ENCODE measurements around the gene PACC1.

The PACC1 gene

GRCh38 chr1:212414328-212415106 lies at the start of gene PACC1:
PACC1 (minus strand) TSS chr1:212414886; CDS start chr1:212414757, 129 bp downstream.
- DNase-seq (ENCODE audit: low spot score) = peak; percentile 92
- Mint-ChIP-seq H3K27me3 (ENCODE audit: low read depth) (no peaks in the 10 kb centered on the region), H3K4me3 (peak within 1 kb of the TSS; percentile 89), H3K36me3 (ENCODE audit: low read depth) (peaks cover 18% of the 10 kb centered on the region), H3K9me3 (no peaks in the 10 kb centered on the region), H3K27ac (peak within 1 kb of the TSS; percentile 89), H3K4me1 (ENCODE audit: low read depth) (peaks cover 22% of the 10 kb centered on the region)

GRCh38 chr1:212463565-212464285 lies 49.0 kb upstream of the PACC1 start:
- Mint-ChIP-seq H3K9me3 (no peaks in the 10 kb centered on the region), H3K36me3 (ENCODE audit: low read depth) (no peaks in the 10 kb centered on the region), H3K4me3 (no peak overlapping the region), H3K4me1 (ENCODE audit: low read depth) (no peaks in the 10 kb centered on the region), H3K27me3 (ENCODE audit: low read depth) (no peaks in the 10 kb centered on the region), H3K27ac (no peak overlapping the region)
- DNase-seq (ENCODE audit: low spot score) = no peak

DNA sequence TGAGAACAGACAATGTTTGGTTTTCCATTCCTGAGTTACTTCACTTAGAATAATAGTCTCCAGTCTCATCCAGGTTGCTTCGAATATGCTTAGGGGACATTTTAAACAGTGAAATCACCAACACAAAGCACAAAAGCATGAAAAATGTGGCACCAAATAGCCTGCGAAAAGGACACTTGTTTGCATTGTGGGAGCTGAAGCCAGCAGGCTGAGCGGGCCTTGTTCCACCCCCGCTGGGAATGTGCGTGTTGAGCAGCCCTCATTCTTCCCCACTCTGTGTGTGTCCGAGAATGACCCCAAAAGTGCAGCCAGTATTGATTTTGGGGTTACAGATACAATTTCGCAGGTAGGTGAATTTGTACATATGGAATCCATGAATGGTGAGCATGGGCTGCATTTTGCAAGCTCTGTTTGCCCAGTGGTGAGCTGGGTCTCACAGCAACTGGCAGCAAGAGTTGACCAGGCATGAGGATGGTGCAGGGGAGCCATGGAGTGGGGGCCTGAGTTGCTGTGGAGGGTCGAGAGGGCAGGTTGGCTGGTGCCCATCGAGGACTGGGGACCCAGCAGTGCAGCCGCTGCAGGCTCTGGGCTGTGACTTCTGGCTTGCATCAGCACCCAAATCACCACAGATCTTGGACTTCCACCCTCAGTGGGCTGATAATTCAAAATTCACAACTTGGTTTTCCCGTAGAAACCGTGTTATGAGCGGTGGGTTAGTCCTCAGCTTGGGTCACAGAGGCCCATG lies 47.4 kb upstream of the PACC1 start:
- DNase-seq (ENCODE audit: low spot score) = no peak
- Mint-ChIP-seq H3K27ac (no peak overlapping the region), H3K27me3 (ENCODE audit: low read depth) (no peaks in the 10 kb centered on the region), H3K36me3 (ENCODE audit: low read depth) (no peaks in the 10 kb centered on the region), H3K4me3 (no peak overlapping the region), H3K9me3 (no peaks in the 10 kb centered on the region), H3K4me1 (ENCODE audit: low read depth) (peaks cover 3% of the 10 kb centered on the region)

DNA sequence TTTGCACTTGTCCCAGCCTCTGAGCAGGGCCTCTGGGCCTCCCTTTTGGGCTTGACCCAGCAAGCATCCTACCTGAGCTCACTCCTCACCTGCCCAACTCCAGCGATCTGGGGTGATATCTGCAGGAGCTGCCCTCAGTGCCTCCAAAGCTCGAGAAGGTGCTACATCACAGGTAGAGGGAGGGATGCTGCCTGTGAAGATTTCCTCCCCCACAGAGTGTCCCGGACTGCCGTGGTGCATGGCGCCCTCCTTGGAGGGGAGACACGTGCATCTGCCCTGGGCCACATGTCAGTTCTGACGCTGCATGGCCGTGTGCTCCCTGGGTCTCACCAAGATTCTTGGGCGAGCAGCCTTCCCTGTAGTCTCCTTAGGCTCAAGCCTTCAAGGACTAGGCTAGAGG lies 45.7 kb upstream of the PACC1 start:
- Mint-ChIP-seq H3K27ac (no peak overlapping the region), H3K4me1 (ENCODE audit: low read depth) (peaks cover 3% of the 10 kb centered on the region), H3K27me3 (ENCODE audit: low read depth) (no peaks in the 10 kb centered on the region), H3K9me3 (no peaks in the 10 kb centered on the region), H3K36me3 (ENCODE audit: low read depth) (no peaks in the 10 kb centered on the region), H3K4me3 (no peak overlapping the region)
- DNase-seq (ENCODE audit: low spot score) = no peak

- H3K4me3 Mint-ChIP-seq = no peak overlapping the region
- DNase-seq (ENCODE audit: low spot score) = no peak
- H3K27ac Mint-ChIP-seq = no peak overlapping the region
- H3K9me3 Mint-ChIP-seq = no peaks in the 10 kb centered on the region
- no peaks in the 10 kb centered on the region for H3K27me3 Mint-ChIP-seq (ENCODE audit: low read depth)
- H3K36me3 Mint-ChIP-seq (ENCODE audit: low read depth) = no peaks in the 10 kb centered on the region
- H3K4me1 Mint-ChIP-seq (ENCODE audit: low read depth) = peaks cover 3% of the 10 kb centered on the region
Observed at GRCh38 chr1:212459656-212460055, 45.0 kb upstream of the PACC1 start.

GRCh38 chr1:212458817-212459216 lies 44.1 kb upstream of the PACC1 start:
- H3K27me3 Mint-ChIP-seq (ENCODE audit: low read depth) = no peaks in the 10 kb centered on the region
- H3K9me3 Mint-ChIP-seq = no peaks in the 10 kb centered on the region
- no peaks in the 10 kb centered on the region for H3K36me3 Mint-ChIP-seq (ENCODE audit: low read depth)
- DNase-seq (ENCODE audit: low spot score) = no peak
- H3K4me3 Mint-ChIP-seq = no peak overlapping the region
- H3K27ac Mint-ChIP-seq = no peak overlapping the region
- H3K4me1 Mint-ChIP-seq (ENCODE audit: low read depth) = peaks cover 3% of the 10 kb centered on the region

- H3K4me1 Mint-ChIP-seq (ENCODE audit: low read depth) = peaks cover 3% of the 10 kb centered on the region
- DNase-seq (ENCODE audit: low spot score) = peak; percentile 29
- no peaks in the 10 kb centered on the region for H3K27me3 Mint-ChIP-seq (ENCODE audit: low read depth)
- H3K9me3 Mint-ChIP-seq = no peaks in the 10 kb centered on the region
- no peaks in the 10 kb centered on the region for H3K36me3 Mint-ChIP-seq (ENCODE audit: low read depth)
- H3K27ac Mint-ChIP-seq = no peak overlapping the region
- no peak overlapping the region for H3K4me3 Mint-ChIP-seq
Observed at GRCh38 chr1:212457740-212458338, 43.2 kb upstream of the PACC1 start.

GRCh38 chr1:212455803-212456528 lies 41.3 kb upstream of the PACC1 start:
- H3K27me3 Mint-ChIP-seq (ENCODE audit: low read depth) = no peaks in the 10 kb centered on the region
- no peaks in the 10 kb centered on the region for H3K36me3 Mint-ChIP-seq (ENCODE audit: low read depth)
- H3K4me1 Mint-ChIP-seq (ENCODE audit: low read depth) = peaks cover 3% of the 10 kb centered on the region
- peak; percentile 68 for DNase-seq (ENCODE audit: low spot score)
- H3K27ac Mint-ChIP-seq = no peak overlapping the region
- no peaks in the 10 kb centered on the region for H3K9me3 Mint-ChIP-seq
- no peak overlapping the region for H3K4me3 Mint-ChIP-seq

DNA sequence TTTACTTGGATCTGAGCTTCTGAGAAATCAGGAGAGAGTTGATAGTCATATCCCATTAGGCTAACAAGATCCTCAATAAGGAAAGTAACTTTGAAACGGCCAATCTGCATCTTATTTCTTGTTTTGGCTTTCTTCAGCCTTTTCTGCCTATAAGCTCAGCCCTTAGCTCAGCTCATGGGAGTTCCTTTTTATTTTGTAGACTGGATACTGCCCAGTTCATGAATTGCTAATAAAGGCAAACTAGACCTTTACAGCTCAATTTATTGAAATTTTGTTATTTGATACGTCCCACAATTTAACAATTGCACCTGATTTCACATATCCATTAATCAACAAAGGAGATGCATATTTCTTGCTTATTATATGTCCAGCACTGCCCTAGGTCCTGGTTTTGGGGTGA lies 40.7 kb upstream of the PACC1 start:
- peaks cover 3% of the 10 kb centered on the region for H3K4me1 Mint-ChIP-seq (ENCODE audit: low read depth)
- no peaks in the 10 kb centered on the region for H3K36me3 Mint-ChIP-seq (ENCODE audit: low read depth)

GRCh38 chr1:212454741-212455140 lies 40.1 kb upstream of the PACC1 start:
- Mint-ChIP-seq H3K36me3 (ENCODE audit: low read depth) (no peaks in the 10 kb centered on the region), H3K27ac (no peak overlapping the region), H3K9me3 (no peaks in the 10 kb centered on the region), H3K27me3 (ENCODE audit: low read depth) (no peaks in the 10 kb centered on the region), H3K4me1 (ENCODE audit: low read depth) (peaks cover 3% of the 10 kb centered on the region), H3K4me3 (no peak overlapping the region)
- no peak for DNase-seq (ENCODE audit: low spot score)

More for the DNA sequence above, 40.7 kb upstream of the PACC1 start:
- Mint-ChIP-seq H3K9me3 (no peaks in the 10 kb centered on the region), H3K27me3 (ENCODE audit: low read depth) (no peaks in the 10 kb centered on the region), H3K27ac (no peak overlapping the region), H3K4me3 (no peak overlapping the region)
- no peak for DNase-seq (ENCODE audit: low spot score)

DNA sequence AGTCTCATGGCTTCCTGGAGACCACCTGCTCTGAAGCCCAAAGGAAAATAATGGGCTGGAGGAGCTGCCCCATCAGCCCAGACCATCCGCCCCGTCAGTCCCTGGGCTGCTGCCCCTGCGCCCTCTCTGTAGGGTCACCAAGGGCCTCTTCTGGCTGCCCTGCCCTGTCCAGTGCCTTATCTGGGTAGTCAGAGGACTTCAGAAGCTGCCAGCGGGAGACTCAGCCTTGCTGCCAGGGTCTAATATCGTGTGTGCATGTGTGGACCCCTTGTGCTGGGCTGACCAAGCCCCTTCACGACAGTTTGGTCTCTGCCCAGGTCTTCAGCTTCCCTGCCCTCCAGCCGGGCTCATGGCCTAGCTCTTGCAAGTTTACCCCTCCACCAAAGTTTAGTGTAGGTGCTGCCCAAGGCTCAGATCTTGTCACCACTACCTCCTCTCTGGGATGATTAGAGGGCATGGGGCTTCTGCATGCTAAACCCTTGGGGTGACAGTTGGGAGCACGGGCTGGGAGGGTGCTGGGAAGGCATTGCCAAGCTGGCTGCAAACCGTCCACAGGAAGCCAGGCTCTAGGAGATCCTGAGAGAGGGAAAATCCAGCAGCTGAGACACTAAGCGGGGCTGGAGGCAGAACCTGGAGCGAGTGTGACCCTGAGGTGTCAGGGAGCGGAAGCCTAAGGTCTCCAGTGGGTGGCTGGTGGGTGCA lies 38.6 kb upstream of the PACC1 start:
- Mint-ChIP-seq H3K4me3 (no peak overlapping the region), H3K36me3 (ENCODE audit: low read depth) (no peaks in the 10 kb centered on the region), H3K27ac (no peak overlapping the region), H3K27me3 (ENCODE audit: low read depth) (no peaks in the 10 kb centered on the region), H3K9me3 (no peaks in the 10 kb centered on the region), H3K4me1 (ENCODE audit: low read depth) (peaks cover 3% of the 10 kb centered on the region)
- no peak for DNase-seq (ENCODE audit: low spot score)

- DNase-seq (ENCODE audit: low spot score) = no peak
- no peaks in the 10 kb centered on the region for H3K4me1 Mint-ChIP-seq (ENCODE audit: low read depth)
- no peaks in the 10 kb centered on the region for H3K27me3 Mint-ChIP-seq (ENCODE audit: low read depth)
Observed at GRCh38 chr1:212452323-212453155, 37.9 kb upstream of the PACC1 start.

More at GRCh38 chr1:212452323-212453155, 37.9 kb upstream of the PACC1 start:
- no peaks in the 10 kb centered on the region for H3K36me3 Mint-ChIP-seq (ENCODE audit: low read depth)
- H3K4me3 Mint-ChIP-seq = no peak overlapping the region
- H3K9me3 Mint-ChIP-seq = no peaks in the 10 kb centered on the region
- H3K27ac Mint-ChIP-seq = no peak overlapping the region
